ENCODE measurements around the gene USP49. TPM values are rescaled to one million over a fixed set of nuclear protein-coding genes. Genes with fewer than 3 reads are reported as not detected.
"Not testable (repeated sequence)": the region's sequence is repeated elsewhere in the genome, so short reads cannot be mapped to it uniquely, and the experiment has no call there.

Gene USP49
- total RNA-seq, 3 donors from 2014 or later = 3.4 to 4.9 (median 4.7) TPM

DNA sequence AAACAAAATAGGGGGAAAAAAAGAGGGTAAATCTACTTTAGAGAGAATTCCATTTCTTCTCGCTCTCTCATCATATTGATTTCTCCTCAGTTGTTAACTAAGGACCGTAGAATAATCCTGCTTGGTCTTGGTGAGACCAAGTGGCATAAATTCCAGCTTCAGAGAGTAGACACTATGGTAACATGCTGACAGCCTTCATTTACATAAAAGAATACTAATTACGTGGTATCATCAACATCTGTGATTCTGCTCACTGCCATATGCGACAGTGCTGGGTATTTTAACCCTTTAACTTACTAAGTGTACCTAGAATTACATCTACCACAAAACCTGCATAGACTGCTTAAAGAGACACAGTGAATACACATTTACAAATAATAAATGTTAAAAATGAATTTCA lies 80.5 kb downstream of the USP49 start:
- no peaks in the 10 kb centered on the region for H3K27me3 ChIP-seq
- no peak overlapping the region for H3K27ac ChIP-seq
- no peaks in the 10 kb centered on the region for H3K4me1 ChIP-seq
- no peak for TF ChIP-seq POLR2A (IDR thresholded peaks at IDR 0.05)
- no peak for TF ChIP-seq POLR2AphosphoS5 (IDR thresholded peaks at IDR 0.05)
- TF ChIP-seq, protein P1, sequence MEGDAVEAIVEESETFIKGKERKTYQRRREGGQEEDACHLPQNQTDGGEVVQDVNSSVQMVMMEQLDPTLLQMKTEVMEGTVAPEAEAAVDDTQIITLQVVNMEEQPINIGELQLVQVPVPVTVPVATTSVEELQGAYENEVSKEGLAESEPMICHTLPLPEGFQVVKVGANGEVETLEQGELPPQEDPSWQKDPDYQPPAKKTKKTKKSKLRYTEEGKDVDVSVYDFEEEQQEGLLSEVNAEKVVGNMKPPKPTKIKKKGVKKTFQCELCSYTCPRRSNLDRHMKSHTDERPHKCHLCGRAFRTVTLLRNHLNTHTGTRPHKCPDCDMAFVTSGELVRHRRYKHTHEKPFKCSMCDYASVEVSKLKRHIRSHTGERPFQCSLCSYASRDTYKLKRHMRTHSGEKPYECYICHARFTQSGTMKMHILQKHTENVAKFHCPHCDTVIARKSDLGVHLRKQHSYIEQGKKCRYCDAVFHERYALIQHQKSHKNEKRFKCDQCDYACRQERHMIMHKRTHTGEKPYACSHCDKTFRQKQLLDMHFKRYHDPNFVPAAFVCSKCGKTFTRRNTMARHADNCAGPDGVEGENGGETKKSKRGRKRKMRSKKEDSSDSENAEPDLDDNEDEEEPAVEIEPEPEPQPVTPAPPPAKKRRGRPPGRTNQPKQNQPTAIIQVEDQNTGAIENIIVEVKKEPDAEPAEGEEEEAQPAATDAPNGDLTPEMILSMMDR (IDR thresholded peaks at IDR 0.05) = no peak
- DNase-seq (ENCODE audit: low spot score in 2 of 2) = no peak
- no peaks in the 10 kb centered on the region for H3K9me3 ChIP-seq
- H3K36me3 ChIP-seq = no peaks in the 10 kb centered on the region
- no peak overlapping the region for H3K4me3 ChIP-seq
- intact Hi-C loops (cut with DNase I; ENCODE audit: low total_unique reads) = no loop called here

DNA sequence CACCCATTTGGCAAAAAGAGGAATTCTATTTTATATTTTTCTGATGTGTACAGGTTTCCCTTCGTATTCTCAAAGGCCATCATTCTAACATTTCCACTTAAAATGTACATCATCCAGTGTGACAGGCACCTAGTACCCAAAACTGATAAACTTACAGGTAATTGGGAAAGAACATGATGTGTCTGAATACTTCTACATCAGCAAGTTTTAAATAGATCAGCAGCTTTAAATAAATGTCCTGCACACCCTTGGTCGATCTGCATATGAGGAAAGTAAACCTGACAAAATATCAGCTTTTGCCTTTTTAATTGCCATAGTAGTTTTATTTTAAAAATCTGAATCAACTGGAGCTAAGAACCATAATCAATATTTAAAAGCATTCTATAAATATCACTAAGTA lies 81.2 kb downstream of the USP49 start:
- intact Hi-C loops (cut with DNase I; ENCODE audit: low total_unique reads) = no loop called here
- H3K4me1 ChIP-seq = no peaks in the 10 kb centered on the region
- no peaks in the 10 kb centered on the region for H3K27me3 ChIP-seq
- H3K27ac ChIP-seq = no peak overlapping the region
- H3K4me3 ChIP-seq = no peak overlapping the region
- TF ChIP-seq, protein P1 (IDR thresholded peaks at IDR 0.05) = no peak
- no peak for TF ChIP-seq POLR2AphosphoS5 (IDR thresholded peaks at IDR 0.05)
- TF ChIP-seq POLR2A (IDR thresholded peaks at IDR 0.05) = no peak
- no peaks in the 10 kb centered on the region for H3K9me3 ChIP-seq
- no peak for DNase-seq (ENCODE audit: low spot score in 2 of 2)
- no peaks in the 10 kb centered on the region for H3K36me3 ChIP-seq

- intact Hi-C loops (cut with DNase I; ENCODE audit: low total_unique reads) = no loop called here
- no peak overlapping the region for H3K27ac ChIP-seq
- DNase-seq (ENCODE audit: low spot score in 2 of 2) = no peak
- H3K27me3 ChIP-seq = no peaks in the 10 kb centered on the region
- no peaks in the 10 kb centered on the region for H3K4me1 ChIP-seq
- no peak overlapping the region for H3K4me3 ChIP-seq
- H3K36me3 ChIP-seq = no peaks in the 10 kb centered on the region
- TF ChIP-seq, protein P1 (IDR thresholded peaks at IDR 0.05) = no peak
- TF ChIP-seq POLR2AphosphoS5 (IDR thresholded peaks at IDR 0.05) (no peak), POLR2A (IDR thresholded peaks at IDR 0.05) (no peak)
- no peaks in the 10 kb centered on the region for H3K9me3 ChIP-seq
Measured at GRCh38 chr6:41813469-41813868, 81.7 kb downstream of the USP49 start.

DNA sequence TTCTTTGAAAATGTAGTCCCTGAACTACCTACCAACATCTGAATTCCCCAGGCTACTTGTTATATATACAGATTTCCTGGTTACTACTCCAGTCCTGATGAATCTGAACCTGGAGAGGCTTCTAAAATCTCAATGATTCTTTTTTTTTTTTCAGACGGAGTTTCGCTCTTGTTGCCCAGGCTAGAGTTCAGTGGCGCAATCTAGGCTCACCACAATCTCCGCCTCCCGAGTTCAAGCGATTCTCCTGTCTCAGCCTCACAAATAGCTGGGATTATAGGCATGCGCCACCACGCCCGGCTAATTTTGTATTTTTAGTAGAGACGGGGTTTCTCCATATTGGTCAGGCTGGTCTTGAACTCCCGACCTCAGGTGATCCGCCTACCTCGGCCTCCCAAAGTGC lies 83.2 kb downstream of the USP49 start:
- H3K9me3 ChIP-seq; H3K4me3 ChIP-seq; H3K27ac ChIP-seq; H3K27me3 ChIP-seq; intact Hi-C loops (cut with DNase I; ENCODE audit: low total_unique reads); H3K36me3 ChIP-seq; H3K4me1 ChIP-seq; DNase-seq (ENCODE audit: low spot score in 2 of 2): not testable (repeated sequence)

DNA sequence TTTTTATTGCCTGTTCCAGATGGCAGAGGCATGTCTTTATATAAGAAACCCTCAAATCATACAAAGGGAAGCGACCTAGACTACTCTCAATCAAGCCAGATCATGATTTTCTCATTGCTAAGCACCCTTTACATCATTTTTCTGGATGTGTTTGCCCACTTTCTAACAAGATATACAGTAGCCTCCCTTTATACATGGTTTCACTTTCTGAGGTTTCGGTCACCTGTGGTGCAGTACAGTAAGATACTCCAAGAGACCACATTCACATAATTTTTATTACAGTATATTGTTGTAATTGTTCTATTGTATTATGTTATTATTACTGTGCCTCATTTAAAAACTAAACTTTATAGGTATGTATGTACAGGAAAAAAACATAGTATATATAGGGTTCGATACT lies 84.1 kb downstream of the USP49 start:
- H3K4me3 ChIP-seq = no peak overlapping the region
- TF ChIP-seq POLR2AphosphoS5 (IDR thresholded peaks at IDR 0.05) (no peak), POLR2A (IDR thresholded peaks at IDR 0.05) (no peak)
- TF ChIP-seq, protein P1 (IDR thresholded peaks at IDR 0.05) = no peak
- no peak overlapping the region for H3K27ac ChIP-seq
- H3K27me3 ChIP-seq = no peaks in the 10 kb centered on the region
- intact Hi-C loops (cut with DNase I; ENCODE audit: low total_unique reads) = no loop called here
- DNase-seq (ENCODE audit: low spot score in 2 of 2) = no peak
- H3K4me1 ChIP-seq = no peaks in the 10 kb centered on the region
- H3K9me3 ChIP-seq = no peaks in the 10 kb centered on the region
- no peaks in the 10 kb centered on the region for H3K36me3 ChIP-seq
